Neural progenitor cell (in vitro differentiated cells): ENCODE data around the gene PLEKHN1. TPM values are rescaled to one million over a fixed set of nuclear protein-coding genes. Genes with fewer than 3 reads are reported as not detected.

ENCODE experiments used
- DNase-seq: peaks from one replicate; pipeline ENCODE4 v3.0.0-alpha.2; 2016; ENCODE audit warnings: low spot score
- H2AFZ ChIP-seq: fragments of 200-600 bp; sonication (generic); replicated peaks from 2 replicates; pipeline ENCODE4 v1.6.1; 2016; ENCODE audit warnings: antibody characterized with exemption
- H3F3A ChIP-seq: fragments of 200-600 bp; sonication (generic); 2 replicates; pipeline ENCODE4 v1.6.1; 2016; ENCODE audit warnings: antibody characterized with exemption, low read depth
- H3K27ac ChIP-seq: fragments of 200-600 bp; sonication (generic); 2 replicates; pipeline ENCODE4 v1.5.1; 2016; ENCODE audit warnings: mild to moderate bottlenecking
- H3K27me3 ChIP-seq: fragments of 200-600 bp; sonication (generic); 2 replicates; pipeline ENCODE4 v1.6.1; 2016; ENCODE audit warnings: mild to moderate bottlenecking, moderate library complexity
- H3K36me3 ChIP-seq: fragments of 200-600 bp; sonication (generic); 2 replicates; pipeline ENCODE4 v1.5.1; 2016
- H3K4me1 ChIP-seq: fragments of 200-600 bp; sonication (generic); 2 replicates; pipeline ENCODE4 v1.6.1; 2016; ENCODE audit warnings: mixed run types
- H3K4me2 ChIP-seq: fragments of 200-600 bp; sonication (generic); 2 replicates; pipeline ENCODE4 v1.6.1; 2016
- H3K4me3 ChIP-seq: fragments of 200-600 bp; sonication (generic); 2 replicates; pipeline ENCODE4 v1.5.1; 2016
- H3K79me2 ChIP-seq: fragments of 200-600 bp; sonication (generic); 2 replicates; pipeline ENCODE4 v1.6.1; 2016; ENCODE audit warnings: low read depth
- H3K9ac ChIP-seq: fragments of 200-600 bp; sonication (generic); 2 replicates; pipeline ENCODE4 v1.6.1; 2016
- H3K9me3 ChIP-seq: fragments of 200-600 bp; sonication (generic); 2 replicates; pipeline ENCODE4 v1.5.1; 2016; ENCODE audit warnings: low read depth
- H4K20me1 ChIP-seq: fragments of 200-600 bp; sonication (generic); 2 replicates; pipeline ENCODE4 v1.6.1; 2016; ENCODE audit warnings: low read depth
- H3K27ac Mint-ChIP-seq: 3 replicates; pipeline ENCODE4 v1.8.0; 2021; ENCODE audit warnings: mixed read lengths
- H3K27me3 Mint-ChIP-seq: 2 replicates; pipeline ENCODE4 v1.8.0; 2022; ENCODE audit warnings: low read depth, mild to moderate bottlenecking, inconsistent platforms, moderate library complexity, mixed read lengths; ENCODE audit not compliant: insufficient read depth
- H3K36me3 Mint-ChIP-seq: 3 replicates; pipeline ENCODE4 v1.8.0; 2021; ENCODE audit warnings: mixed read lengths
- H3K4me1 Mint-ChIP-seq: 3 replicates; pipeline ENCODE4 v1.8.0; 2021; ENCODE audit warnings: mixed read lengths
- H3K4me3 Mint-ChIP-seq: 3 replicates; pipeline ENCODE4 v1.8.0; 2021; ENCODE audit warnings: mild to moderate bottlenecking, moderate library complexity, mixed read lengths
- H3K9me3 Mint-ChIP-seq: 3 replicates; pipeline ENCODE4 v1.8.0; 2020; ENCODE audit warnings: mixed read lengths
- CTCF ChIP-seq: fragments of 200-600 bp; sonication (generic); IDR thresholded peaks from 2 replicates; pipeline ENCODE4 v1.5.1; 2017; ENCODE audit warnings: antibody characterized with exemption, mild to moderate bottlenecking
- EZH2 ChIP-seq: fragments of 200-600 bp; sonication (generic); IDR thresholded peaks from 2 replicates; pipeline ENCODE4 v1.6.1; 2017; ENCODE audit warnings: antibody characterized with exemption, mild to moderate bottlenecking, moderate library complexity
- EZH2phosphoT487 ChIP-seq: fragments of 200-600 bp; sonication (generic); IDR thresholded peaks from 2 replicates; pipeline ENCODE4 v1.6.1; 2017; ENCODE audit warnings: antibody characterized with exemption
- total RNA-seq: library from RNA; depleted of rRNA; stranded (reverse); fragments of >200 nt; gene quantifications from 2 replicates; pipeline ENCODE4 v1.2.3, GENCODE V29; 2015; ENCODE audit warnings: low replicate concordance

Gene PLEKHN1
- total RNA-seq, 1 donor from 2014 or later: not detected

GRCh38 chr1:947958-948357 is 18.3 kb upstream of the PLEKHN1 start:
- Mint-ChIP-seq H3K4me3 (no peak overlapping the region), H3K4me1 (peaks cover 15% of the 10 kb centered on the region), H3K9me3 (no peaks in the 10 kb centered on the region), H3K36me3 (peaks cover 30% of the 10 kb centered on the region), H3K27me3 (peaks cover 15% of the 10 kb centered on the region), H3K27ac (no peak overlapping the region)
- H3K4me1 ChIP-seq: no peaks in the 10 kb centered on the region
- no peak overlapping the region for H2AFZ ChIP-seq
- no peaks in the 10 kb centered on the region for H3K36me3 ChIP-seq
- no peaks in the 10 kb centered on the region for H3K79me2 ChIP-seq
- no peak overlapping the region for H3K4me3 ChIP-seq
- no peak for DNase-seq
- no peak overlapping the region for H3K4me2 ChIP-seq
- no peaks in the 10 kb centered on the region for H3K9me3 ChIP-seq
- no peak overlapping the region for H3K27ac ChIP-seq
- H3F3A ChIP-seq: peaks cover 3% of the 10 kb centered on the region
- no peak overlapping the region for H3K9ac ChIP-seq
- TF ChIP-seq EZH2 (no peak), EZH2phosphoT487 (no peak), CTCF (no peak)
- H3K27me3 ChIP-seq: peaks cover 17% of the 10 kb centered on the region
- H4K20me1 ChIP-seq: peaks cover 90% of the 10 kb centered on the region

- no peaks in the 10 kb centered on the region for H3K4me1 ChIP-seq
- no peak overlapping the region for H2AFZ ChIP-seq
- H3K4me3 ChIP-seq: no peak overlapping the region
- no peak for DNase-seq
- no peaks in the 10 kb centered on the region for H3K9me3 ChIP-seq
- no peaks in the 10 kb centered on the region for H3K27me3 ChIP-seq
- no peak overlapping the region for H3K9ac ChIP-seq
- peaks cover 70% of the 10 kb centered on the region for H4K20me1 ChIP-seq
- no peaks in the 10 kb centered on the region for H3K79me2 ChIP-seq
- peak overlapping the region; percentile 52 for H3K4me3 Mint-ChIP-seq
- H3K27ac Mint-ChIP-seq: no peak overlapping the region
- TF ChIP-seq EZH2 (no peak), CTCF (no peak), EZH2phosphoT487 (no peak)
- no peak overlapping the region for H3K4me2 ChIP-seq
- peaks cover 33% of the 10 kb centered on the region for H3K36me3 Mint-ChIP-seq
- H3K4me1 Mint-ChIP-seq: peaks cover 3% of the 10 kb centered on the region
- H3K27me3 Mint-ChIP-seq: peaks cover 9% of the 10 kb centered on the region
- no peak overlapping the region for H3K27ac ChIP-seq
- no peaks in the 10 kb centered on the region for H3F3A ChIP-seq
- no peaks in the 10 kb centered on the region for H3K9me3 Mint-ChIP-seq
- no peaks in the 10 kb centered on the region for H3K36me3 ChIP-seq
Measured at GRCh38 chr1:950268-950667, 16.0 kb upstream of the PLEKHN1 start.

GRCh38 chr1:950881-951280 is 15.4 kb upstream of the PLEKHN1 start:
- Histone ChIP-seq H4K20me1 (peaks cover 64% of the 10 kb centered on the region), H3K79me2 (no peaks in the 10 kb centered on the region), H3K4me2 (no peak overlapping the region), H2AFZ (no peak overlapping the region), H3K9ac (no peak overlapping the region), H3K4me3 (no peak overlapping the region), H3K4me1 (no peaks in the 10 kb centered on the region), H3K9me3 (no peaks in the 10 kb centered on the region), H3F3A (no peaks in the 10 kb centered on the region), H3K27ac (no peak overlapping the region), H3K27me3 (no peaks in the 10 kb centered on the region), H3K36me3 (no peaks in the 10 kb centered on the region)
- no peak for DNase-seq
- H3K27ac Mint-ChIP-seq: no peak overlapping the region
- no peak for TF ChIP-seq CTCF
- no peak for TF ChIP-seq EZH2
- no peak for TF ChIP-seq EZH2phosphoT487
- peaks cover 3% of the 10 kb centered on the region for H3K4me1 Mint-ChIP-seq
- peaks cover 9% of the 10 kb centered on the region for H3K27me3 Mint-ChIP-seq
- H3K36me3 Mint-ChIP-seq: peaks cover 34% of the 10 kb centered on the region
- no peaks in the 10 kb centered on the region for H3K9me3 Mint-ChIP-seq
- H3K4me3 Mint-ChIP-seq: peak overlapping the region; percentile 52

- H4K20me1 ChIP-seq: peaks cover 62% of the 10 kb centered on the region
- Mint-ChIP-seq H3K9me3 (no peaks in the 10 kb centered on the region), H3K4me1 (peaks cover 3% of the 10 kb centered on the region), H3K27ac (no peak overlapping the region), H3K4me3 (peak overlapping the region; percentile 44), H3K36me3 (peaks cover 32% of the 10 kb centered on the region), H3K27me3 (peaks cover 9% of the 10 kb centered on the region)
- no peak overlapping the region for H2AFZ ChIP-seq
- H3K4me2 ChIP-seq: no peak overlapping the region
- H3K9me3 ChIP-seq: no peaks in the 10 kb centered on the region
- no peak overlapping the region for H3K9ac ChIP-seq
- H3K4me1 ChIP-seq: no peaks in the 10 kb centered on the region
- TF ChIP-seq EZH2 (no peak), CTCF (peak; percentile 52), EZH2phosphoT487 (no peak)
- peak; percentile 58 for DNase-seq
- no peak overlapping the region for H3K4me3 ChIP-seq
- no peaks in the 10 kb centered on the region for H3F3A ChIP-seq
- H3K27ac ChIP-seq: no peak overlapping the region
- H3K79me2 ChIP-seq: no peaks in the 10 kb centered on the region
- no peaks in the 10 kb centered on the region for H3K27me3 ChIP-seq
- H3K36me3 ChIP-seq: no peaks in the 10 kb centered on the region
Measured at GRCh38 chr1:951364-951763, 14.9 kb upstream of the PLEKHN1 start.
